T-helper 2 cell treated with Interferon-gamma antibody and Interleukin-4, amounts not matched to agents 5 μg/mL and 100 μg/mL, for 36 hours (primary cell): ENCODE data around the gene C20orf204.

Experiments
- DNase-seq: peaks from one replicate; pipeline ENCODE4 v3.0.0; 2021; ENCODE audit warnings: low spot score
- H3K27ac Mint-ChIP-seq: one replicate; pipeline ENCODE4 v1.8.0; 2021; ENCODE audit warnings: mild to moderate bottlenecking, mixed read lengths
- H3K27me3 Mint-ChIP-seq: one replicate; pipeline ENCODE4 v1.8.0; 2021; ENCODE audit warnings: low read depth, mixed read lengths
- H3K36me3 Mint-ChIP-seq: one replicate; pipeline ENCODE4 v1.8.0; 2021; ENCODE audit warnings: low read depth, mixed read lengths
- H3K4me1 Mint-ChIP-seq: one replicate; pipeline ENCODE4 v1.8.0; 2021; ENCODE audit warnings: low read depth, mixed read lengths
- H3K4me3 Mint-ChIP-seq: one replicate; pipeline ENCODE4 v1.8.0; 2022; ENCODE audit warnings: mild to moderate bottlenecking, moderate library complexity, mixed read lengths
- H3K9me3 Mint-ChIP-seq: one replicate; pipeline ENCODE4 v1.8.0; 2021; ENCODE audit warnings: mixed read lengths

The C20orf204 gene

DNA sequence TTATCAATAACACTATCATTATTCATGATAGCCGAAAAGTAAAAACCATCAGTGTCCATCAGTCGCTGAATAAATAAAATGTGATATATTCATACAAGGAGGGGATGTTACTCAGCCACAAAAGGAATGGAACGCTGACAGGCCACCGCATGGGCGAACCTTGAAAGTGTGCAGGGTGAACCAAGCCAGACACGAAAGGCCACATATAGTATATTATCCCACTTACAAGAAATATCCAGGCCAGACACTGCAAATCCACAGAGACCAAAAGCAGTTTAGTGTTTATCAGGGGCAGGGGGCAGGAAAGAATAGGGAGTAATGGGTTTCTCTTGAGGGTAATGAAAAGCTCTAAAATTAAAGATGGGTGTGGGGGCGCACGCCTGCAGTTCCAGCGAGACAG, 7.8 kb downstream of the C20orf204 start:
- no peaks in the 10 kb centered on the region for H3K9me3 Mint-ChIP-seq
- H3K4me3 Mint-ChIP-seq: no peak overlapping the region
- H3K27me3 Mint-ChIP-seq: peaks cover 25% of the 10 kb centered on the region
- H3K4me1 Mint-ChIP-seq: peaks cover 24% of the 10 kb centered on the region
- no peaks in the 10 kb centered on the region for H3K36me3 Mint-ChIP-seq
- H3K27ac Mint-ChIP-seq: peak overlapping the region; percentile 0
- no peak for DNase-seq

DNA sequence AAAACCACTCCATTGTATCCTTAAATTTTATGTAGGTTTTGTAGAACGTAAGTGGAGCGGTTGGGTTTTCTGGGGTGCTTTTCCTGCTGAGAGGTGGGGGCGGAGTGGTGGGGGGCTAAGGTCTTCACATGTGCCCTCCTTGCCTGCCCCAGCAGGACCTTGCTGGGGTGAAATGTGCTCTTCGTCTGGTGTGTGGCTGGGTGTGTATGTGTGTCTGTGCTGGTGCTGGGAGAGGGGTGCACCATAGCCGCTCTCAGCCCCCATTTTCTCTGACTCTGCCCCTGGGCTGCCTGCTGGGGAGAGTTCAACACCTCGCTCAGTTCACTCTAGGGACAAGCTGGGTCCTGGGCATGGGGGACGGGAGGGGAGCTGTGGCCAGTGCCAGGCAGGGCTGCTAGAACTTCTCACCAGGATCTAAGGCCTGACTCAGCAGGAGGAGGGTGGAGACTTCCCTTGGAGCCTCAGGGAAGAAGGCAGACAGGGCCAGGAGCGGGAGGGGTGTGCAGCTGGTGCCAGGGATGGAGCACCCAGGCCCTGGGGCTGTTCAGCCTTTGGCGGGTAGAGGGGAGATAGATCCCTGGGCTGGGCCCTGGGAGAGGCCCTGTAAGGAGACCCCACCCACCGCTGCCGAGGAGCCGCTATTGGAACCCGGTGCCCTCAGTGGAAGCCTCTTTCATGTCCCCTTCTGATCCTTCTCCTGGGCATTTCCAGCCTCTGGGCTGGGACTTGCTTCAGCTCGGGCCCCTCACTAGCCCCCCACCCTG, 8.7 kb downstream of the C20orf204 start:
- DNase-seq: no peak
- Mint-ChIP-seq H3K27ac (peak overlapping the region; percentile 27), H3K9me3 (no peaks in the 10 kb centered on the region), H3K4me3 (no peak overlapping the region), H3K4me1 (peaks cover 23% of the 10 kb centered on the region), H3K27me3 (peaks cover 27% of the 10 kb centered on the region), H3K36me3 (no peaks in the 10 kb centered on the region)

DNA sequence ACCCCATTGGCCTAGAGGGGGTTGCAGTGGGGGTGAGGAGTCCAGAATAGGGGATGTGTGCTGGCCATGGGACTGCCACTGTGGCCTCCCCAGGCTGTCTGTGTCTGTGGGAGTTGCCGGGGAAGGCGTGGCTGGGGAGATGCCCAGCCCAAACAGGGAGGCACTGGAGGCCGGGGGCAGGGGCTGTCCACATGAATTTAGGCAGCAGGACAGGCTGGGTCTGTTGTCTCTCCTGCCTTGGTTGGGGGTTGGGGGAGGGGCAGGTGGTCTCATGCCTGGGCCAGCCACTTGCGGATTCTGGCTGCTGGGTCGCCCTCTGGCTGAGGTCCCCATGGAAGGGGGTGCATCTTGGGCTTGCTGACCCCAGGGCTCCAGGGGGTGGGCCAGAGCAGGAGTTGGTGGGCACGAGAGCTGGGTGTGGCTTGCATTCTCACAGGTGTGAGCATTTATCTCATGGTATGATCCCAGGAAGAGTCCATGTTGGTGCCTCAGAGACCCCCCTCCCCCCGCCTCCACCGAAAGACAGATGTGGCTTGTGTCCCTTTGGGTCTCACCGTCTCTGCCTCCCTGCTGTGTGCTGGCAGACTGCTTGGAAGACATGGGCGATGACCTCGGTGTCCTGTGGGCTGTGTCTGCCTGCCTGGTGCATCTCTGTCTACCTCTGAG, 9.5 kb downstream of the C20orf204 start:
- peaks cover 32% of the 10 kb centered on the region for H3K27me3 Mint-ChIP-seq
- no peaks in the 10 kb centered on the region for H3K9me3 Mint-ChIP-seq
- H3K4me1 Mint-ChIP-seq: peaks cover 18% of the 10 kb centered on the region

GRCh38 chr20:64047046-64047389, 11.0 kb downstream of the C20orf204 start:
- DNase-seq: no peak
- Mint-ChIP-seq H3K36me3 (no peaks in the 10 kb centered on the region), H3K27me3 (peaks cover 42% of the 10 kb centered on the region), H3K27ac (no peak overlapping the region), H3K4me3 (no peak overlapping the region), H3K4me1 (peaks cover 16% of the 10 kb centered on the region), H3K9me3 (no peaks in the 10 kb centered on the region)

More for the DNA sequence above, 9.5 kb downstream of the C20orf204 start:
- H3K27ac Mint-ChIP-seq: no peak overlapping the region
- no peak for DNase-seq
- H3K4me3 Mint-ChIP-seq: no peak overlapping the region
- H3K36me3 Mint-ChIP-seq: no peaks in the 10 kb centered on the region

DNA sequence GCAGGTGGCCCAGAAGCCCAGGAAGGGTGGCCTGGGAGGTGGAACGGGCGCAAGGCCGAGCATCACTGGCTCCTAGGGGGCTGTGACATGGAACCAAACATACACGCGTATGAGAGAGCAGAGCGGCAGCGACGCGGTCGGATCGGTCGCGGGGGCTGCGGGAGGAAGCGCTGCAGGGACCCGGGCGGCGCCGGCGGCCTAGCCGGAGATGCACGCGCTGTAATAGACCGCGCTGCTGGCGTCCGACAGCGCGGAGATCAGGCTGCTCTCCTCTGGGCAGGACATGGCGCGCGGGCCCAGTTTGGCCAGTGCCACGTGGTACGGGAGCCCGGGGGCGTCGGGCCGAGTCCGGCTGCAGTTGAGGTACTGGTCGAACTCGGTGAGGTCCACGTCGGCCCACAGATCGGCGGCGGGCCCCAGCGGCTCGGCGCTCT, 12.0 kb downstream of the C20orf204 start:
- Mint-ChIP-seq H3K9me3 (no peaks in the 10 kb centered on the region), H3K27me3 (peaks cover 43% of the 10 kb centered on the region), H3K4me3 (no peak overlapping the region), H3K4me1 (peaks cover 16% of the 10 kb centered on the region), H3K27ac (no peak overlapping the region), H3K36me3 (no peaks in the 10 kb centered on the region)
- DNase-seq: no peak

DNA sequence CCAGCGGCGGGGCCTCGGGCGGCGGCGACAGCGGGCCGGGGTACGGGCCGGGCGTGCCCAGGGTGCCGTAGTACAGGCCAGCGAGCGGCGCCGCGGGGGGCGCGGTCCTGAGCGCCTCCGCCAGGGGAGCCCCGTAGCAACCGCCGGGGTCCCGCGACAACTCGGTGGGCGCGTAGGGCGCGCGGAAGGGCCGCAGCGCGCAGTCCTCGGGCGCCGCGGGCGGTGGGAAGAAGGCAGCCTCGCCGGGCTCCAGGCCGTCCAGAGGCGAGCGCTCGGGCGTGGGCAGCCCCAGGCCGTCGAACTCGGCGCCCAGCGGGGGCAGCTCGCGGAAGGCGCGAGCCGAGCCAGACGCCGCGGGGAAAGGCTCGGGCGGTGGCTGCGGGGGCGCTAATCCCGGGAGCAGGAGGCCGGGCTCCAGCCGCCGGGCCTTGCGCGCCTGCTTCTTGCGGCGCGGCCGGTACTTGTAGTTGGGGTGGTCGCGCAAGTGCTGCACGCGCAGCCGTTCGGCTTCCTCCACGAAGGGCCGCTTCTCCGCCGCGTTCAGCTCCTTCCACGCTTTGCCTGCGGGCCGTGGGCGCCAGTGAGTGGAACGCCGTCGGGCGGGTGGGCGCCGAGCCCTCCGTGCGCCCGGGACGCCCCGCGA, 12.5 kb downstream of the C20orf204 start:
- H3K9me3 Mint-ChIP-seq: no peaks in the 10 kb centered on the region
- no peak overlapping the region for H3K4me3 Mint-ChIP-seq
- no peak for DNase-seq
- peaks cover 15% of the 10 kb centered on the region for H3K4me1 Mint-ChIP-seq
- H3K27me3 Mint-ChIP-seq: peaks cover 43% of the 10 kb centered on the region
- no peak overlapping the region for H3K27ac Mint-ChIP-seq
- H3K36me3 Mint-ChIP-seq: no peaks in the 10 kb centered on the region

DNA sequence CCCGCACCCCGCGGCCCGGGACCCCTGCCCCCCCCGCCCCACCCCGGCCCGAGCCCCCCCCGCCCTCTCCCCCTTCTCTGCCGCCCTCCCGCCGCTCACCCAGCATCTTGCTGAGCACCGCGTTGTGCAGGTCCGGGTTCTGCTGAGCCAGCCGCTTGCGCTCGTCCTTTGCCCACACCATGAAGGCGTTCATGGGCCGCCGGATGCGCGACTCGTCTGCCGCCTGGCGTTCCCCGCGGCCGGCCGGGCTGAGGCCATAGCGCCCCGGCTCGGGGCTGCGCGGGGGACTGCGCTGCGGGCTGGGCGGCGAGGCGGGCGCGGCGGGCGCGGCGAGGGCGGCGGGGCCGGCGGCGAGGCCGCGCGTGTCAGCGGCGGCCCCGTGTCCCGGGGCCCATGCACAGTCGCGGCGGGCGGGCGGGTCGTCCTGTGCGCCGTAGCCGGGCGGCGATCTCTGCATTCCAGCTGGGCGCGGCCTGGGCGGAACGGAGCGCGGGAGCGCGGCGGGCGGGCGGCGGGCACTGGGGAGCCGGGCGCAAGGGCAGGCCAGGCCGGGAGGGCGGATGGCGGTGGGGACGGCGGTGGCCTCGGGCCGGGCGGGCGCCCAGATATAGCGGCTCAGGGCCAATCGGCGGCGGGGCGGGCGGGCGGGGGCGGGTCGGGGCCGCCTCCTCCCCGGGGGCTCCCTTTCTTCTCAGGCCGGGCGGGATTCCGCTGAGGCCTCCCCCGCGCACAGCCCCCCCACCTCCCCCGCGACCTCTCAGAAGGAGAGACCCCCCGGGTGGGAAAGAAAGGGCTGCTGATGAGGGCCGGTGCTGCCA, 13.3 kb downstream of the C20orf204 start, which contains the start of gene SOX18:
TSS of gene SOX18 (minus strand) at position 580 of the 818 bp plus-strand sequence. CDS start at position 457, 123 bp downstream.
- Mint-ChIP-seq H3K4me1 (peaks cover 12% of the 10 kb centered on the region), H3K27me3 (peaks cover 43% of the 10 kb centered on the region), H3K27ac (no peak within 1 kb of the TSS), H3K9me3 (no peaks in the 10 kb centered on the region), H3K36me3 (no peaks in the 10 kb centered on the region), H3K4me3 (peak within 1 kb of the TSS; percentile 54)
- DNase-seq: peak; percentile 33

- DNase-seq: no peak
- Mint-ChIP-seq H3K27me3 (peaks cover 43% of the 10 kb centered on the region), H3K9me3 (no peaks in the 10 kb centered on the region), H3K36me3 (no peaks in the 10 kb centered on the region), H3K4me3 (peak overlapping the region; percentile 54), H3K27ac (no peak overlapping the region), H3K4me1 (peaks cover 10% of the 10 kb centered on the region)
Observed at GRCh38 chr20:64049878-64050260, 13.9 kb downstream of the C20orf204 start.

DNA sequence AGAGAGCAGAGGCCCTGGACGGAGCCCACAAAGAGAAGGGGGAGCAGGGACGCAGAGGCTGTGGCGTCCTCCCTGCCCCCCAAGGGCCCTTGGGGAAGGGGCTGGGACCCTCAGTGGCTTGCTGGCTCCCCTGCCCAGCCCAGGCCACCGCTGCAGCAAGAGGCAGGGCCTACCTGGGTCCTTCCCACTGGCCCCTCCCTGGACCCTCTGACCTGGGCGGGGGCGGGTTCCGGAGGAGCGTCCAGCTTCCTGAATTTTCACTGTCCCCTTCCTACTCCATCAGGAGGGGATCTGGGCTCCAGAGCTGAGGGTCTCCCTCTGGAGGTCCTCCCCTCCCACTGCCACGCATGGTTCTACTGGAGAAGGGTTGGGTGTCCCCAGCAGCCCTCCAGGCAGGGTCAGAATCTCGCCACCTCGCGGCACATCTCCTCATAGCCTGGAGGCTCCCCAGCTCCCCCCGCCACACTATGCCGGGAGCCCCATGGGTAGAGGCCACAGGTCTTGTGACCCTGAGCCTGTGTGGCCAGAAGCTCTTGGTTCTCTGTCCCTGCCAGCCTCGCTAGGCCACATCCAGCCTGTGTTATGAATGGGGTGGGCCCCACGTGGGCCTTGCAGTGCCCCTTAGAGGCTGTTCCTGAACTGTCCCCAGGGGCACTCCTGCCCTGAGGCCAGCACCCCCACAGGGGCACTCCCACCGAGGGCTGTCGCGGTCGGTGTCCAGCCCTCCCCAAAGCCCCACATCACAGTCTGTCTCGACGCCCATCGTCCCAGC, 14.5 kb downstream of the C20orf204 start:
- no peak for DNase-seq
- Mint-ChIP-seq H3K4me1 (peaks cover 10% of the 10 kb centered on the region), H3K9me3 (no peaks in the 10 kb centered on the region), H3K4me3 (peak overlapping the region; percentile 48), H3K27me3 (peaks cover 41% of the 10 kb centered on the region), H3K27ac (no peak overlapping the region), H3K36me3 (no peaks in the 10 kb centered on the region)

DNA sequence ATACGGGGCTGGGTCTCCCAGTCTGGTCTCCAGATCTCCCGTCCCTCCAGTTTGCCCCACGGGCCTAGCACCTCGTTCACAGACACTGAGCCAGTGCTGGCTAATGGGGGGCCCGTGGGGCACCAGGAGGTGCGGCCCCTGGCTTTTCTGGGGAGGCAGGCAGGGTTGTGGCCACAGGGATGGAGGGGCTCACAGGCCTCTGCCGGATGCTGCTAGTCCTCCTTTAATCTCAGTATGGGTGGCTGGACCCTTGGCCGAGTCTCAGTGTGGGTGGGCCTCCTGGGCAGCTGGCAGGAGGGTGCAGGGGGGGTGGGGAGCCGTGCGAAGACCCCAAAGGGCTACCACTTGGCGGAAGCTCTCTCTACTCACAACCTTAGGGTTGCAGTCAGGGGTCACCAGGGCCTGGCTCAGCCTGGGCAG, 15.1 kb downstream of the C20orf204 start:
- Mint-ChIP-seq H3K36me3 (no peaks in the 10 kb centered on the region), H3K4me3 (no peak overlapping the region), H3K9me3 (no peaks in the 10 kb centered on the region), H3K27ac (no peak overlapping the region), H3K4me1 (peaks cover 6% of the 10 kb centered on the region), H3K27me3 (peaks cover 37% of the 10 kb centered on the region)
- no peak for DNase-seq

GRCh38 chr20:64051561-64052325, 15.8 kb downstream of the C20orf204 start:
- no peak overlapping the region for H3K27ac Mint-ChIP-seq
- H3K36me3 Mint-ChIP-seq: no peaks in the 10 kb centered on the region
- H3K27me3 Mint-ChIP-seq: peaks cover 30% of the 10 kb centered on the region
- DNase-seq: no peak
- no peak overlapping the region for H3K4me3 Mint-ChIP-seq
- H3K9me3 Mint-ChIP-seq: no peaks in the 10 kb centered on the region
- H3K4me1 Mint-ChIP-seq: peaks cover 4% of the 10 kb centered on the region

- no peaks in the 10 kb centered on the region for H3K36me3 Mint-ChIP-seq
- H3K4me3 Mint-ChIP-seq: no peak overlapping the region
- no peaks in the 10 kb centered on the region for H3K9me3 Mint-ChIP-seq
- peaks cover 8% of the 10 kb centered on the region for H3K4me1 Mint-ChIP-seq
- no peak overlapping the region for H3K27ac Mint-ChIP-seq
- H3K27me3 Mint-ChIP-seq: peaks cover 24% of the 10 kb centered on the region
- DNase-seq: no peak
Observed at GRCh38 chr20:64052326-64052722, 16.3 kb downstream of the C20orf204 start.
